GM12892 (cell line): ENCODE data around the gene DENND10.
"Not testable (repeated sequence)": the region's sequence is repeated elsewhere in the genome, so short reads cannot be mapped to it uniquely, and the experiment has no call there.

Experiments used
- DNase-seq: peaks from one replicate; pipeline ENCODE4 v3.0.0; 2011; ENCODE audit not compliant: insufficient read length
- FAIRE-seq: peaks from 2 replicates; lab custom pipeline; 2011; peaks lifted over from hg19 to GRCh38; lab: Jason Lieb, UNC
- POLR2A ChIP-seq: IDR thresholded peaks from 2 replicates; pipeline ENCODE4 v1.6.1; 2011; ENCODE audit warnings: low read depth, low read length, control low read depth
- POLR2AphosphoS5 ChIP-seq: IDR thresholded peaks from 2 replicates; pipeline ENCODE4 v1.6.1; 2011; ENCODE audit warnings: low read depth, low read length, control low read depth
- TAF1 ChIP-seq: IDR thresholded peaks from 2 replicates; pipeline ENCODE4 v1.6.1; 2011; ENCODE audit warnings: low read depth, mild to moderate bottlenecking, control low read depth, low read length, borderline replicate concordance

Gene DENND10

DNA sequence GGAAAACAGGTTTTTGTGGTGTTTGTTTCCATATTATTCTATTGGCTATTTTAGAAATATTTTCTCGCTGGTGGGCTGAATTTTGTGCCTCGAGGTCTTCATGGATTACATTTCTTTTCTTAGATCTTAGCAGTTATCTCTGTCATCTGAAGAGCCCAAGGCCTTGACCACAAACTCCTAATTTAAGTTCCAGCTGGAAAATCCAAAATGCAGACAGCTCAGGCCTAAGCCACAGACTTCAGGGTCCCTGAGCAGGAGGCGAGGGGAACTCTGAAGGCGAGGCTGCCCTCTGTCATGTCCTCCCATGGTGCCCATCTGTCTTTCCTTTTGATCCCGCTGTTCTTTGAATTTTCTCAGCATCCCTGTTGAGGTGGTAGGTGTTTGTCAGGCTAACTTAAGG, 14.3 kb downstream of the DENND10 start:
- DNase-seq (no peak), FAIRE-seq (no peak)
- TF ChIP-seq POLR2AphosphoS5 (no peak), TAF1 (no peak), POLR2A (no peak)

GRCh38 chr10:119119400-119119799, 15.5 kb downstream of the DENND10 start:
- TF ChIP-seq POLR2AphosphoS5 (no peak), POLR2A (no peak), TAF1 (no peak)
- FAIRE-seq (peak; percentile 65), DNase-seq (no peak)

- DNase-seq (no peak), FAIRE-seq (peak; percentile 95)
- TF ChIP-seq POLR2AphosphoS5 (no peak), TAF1 (no peak), POLR2A (no peak)
These were observed 16.5 kb downstream of the DENND10 start for GRCh38 chr10:119120413-119120867.

GRCh38 chr10:119120875-119121274, 17.0 kb downstream of the DENND10 start:
- no peak for TF ChIP-seq TAF1
- FAIRE-seq (no peak), DNase-seq (no peak)

- DNase-seq (no peak), FAIRE-seq (no peak)
- TF ChIP-seq POLR2AphosphoS5 (no peak), POLR2A (no peak), TAF1 (no peak)
These were observed 22.0 kb downstream of the DENND10 start for GRCh38 chr10:119125942-119126341.

DNA sequence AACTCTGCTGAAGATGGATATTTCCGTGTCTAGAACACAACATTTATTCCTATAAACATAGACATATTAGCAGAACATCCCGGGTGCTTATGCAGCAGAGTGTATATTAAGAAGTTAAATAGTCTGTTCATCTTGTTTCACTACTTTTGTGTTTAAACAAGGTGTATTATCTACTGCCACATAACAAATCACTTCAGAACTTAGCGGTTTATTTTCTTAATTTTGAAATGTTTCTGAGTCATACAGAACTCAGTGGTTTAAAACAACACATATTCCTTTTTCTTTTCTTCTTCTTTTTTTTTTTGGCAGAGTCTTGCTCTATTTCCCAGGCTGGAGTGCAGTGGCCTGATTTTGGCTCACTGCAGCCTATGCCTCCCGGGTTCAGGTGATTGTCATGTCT, 25.8 kb downstream of the DENND10 start:
- TF ChIP-seq POLR2A (no peak), TAF1 (no peak), POLR2AphosphoS5 (no peak)
- FAIRE-seq (no peak), DNase-seq (no peak)

- peak; percentile 29; the same call in 1 of the 2 replicates for TF ChIP-seq POLR2AphosphoS5
- 0 out of 2 replicates have a peak, but pooled peaks have one; percentile 38 for TF ChIP-seq POLR2A
- TF ChIP-seq TAF1 = no peak
- FAIRE-seq = peak; percentile 82
- no peak for DNase-seq
These were observed 27.8 kb downstream of the DENND10 start for GRCh38 chr10:119131512-119132240.

DNA sequence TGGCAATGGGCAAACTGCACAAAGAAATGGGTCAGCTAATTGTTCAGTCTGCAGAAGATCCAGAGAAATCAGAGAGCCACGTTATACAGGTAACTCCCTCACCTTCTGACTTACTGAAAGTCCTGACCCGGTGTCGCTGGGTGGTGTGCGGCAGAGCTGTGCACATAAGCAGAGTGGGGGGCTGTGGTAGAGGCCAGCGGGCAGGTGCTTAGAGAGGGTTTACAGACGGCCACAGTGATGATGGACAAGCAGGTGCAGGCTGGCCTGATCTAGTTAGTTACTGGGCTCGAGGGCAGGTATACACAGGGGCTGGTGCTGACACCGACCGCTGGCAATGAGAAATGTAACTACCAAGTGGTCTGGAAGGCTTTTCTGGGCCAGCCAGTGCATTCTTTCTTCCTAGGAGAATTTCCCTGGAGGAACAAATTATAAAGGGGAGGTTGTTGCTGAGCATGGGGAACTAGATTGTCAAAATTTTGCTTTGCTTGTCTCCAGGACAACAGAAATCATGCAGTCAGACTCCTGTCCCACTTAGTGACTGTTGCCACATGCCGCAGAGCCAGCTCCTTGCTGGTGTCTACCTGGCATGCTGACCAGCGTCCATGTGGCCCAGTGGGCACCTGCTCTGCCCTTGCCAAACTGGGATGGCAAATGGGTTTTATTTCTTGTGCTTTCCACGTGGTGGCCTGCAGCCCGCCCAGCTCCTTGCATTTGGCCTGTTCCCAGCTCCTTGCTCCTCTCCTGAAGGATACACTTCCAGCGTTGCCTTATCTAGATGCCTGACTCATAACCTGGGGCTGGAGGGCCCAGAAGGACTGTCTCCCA, 28.8 kb downstream of the DENND10 start:
- DNase-seq (no peak), FAIRE-seq (no peak)
- TF ChIP-seq TAF1 = no peak
- TF ChIP-seq POLR2A = no peak
- no peak for TF ChIP-seq POLR2AphosphoS5

DNA sequence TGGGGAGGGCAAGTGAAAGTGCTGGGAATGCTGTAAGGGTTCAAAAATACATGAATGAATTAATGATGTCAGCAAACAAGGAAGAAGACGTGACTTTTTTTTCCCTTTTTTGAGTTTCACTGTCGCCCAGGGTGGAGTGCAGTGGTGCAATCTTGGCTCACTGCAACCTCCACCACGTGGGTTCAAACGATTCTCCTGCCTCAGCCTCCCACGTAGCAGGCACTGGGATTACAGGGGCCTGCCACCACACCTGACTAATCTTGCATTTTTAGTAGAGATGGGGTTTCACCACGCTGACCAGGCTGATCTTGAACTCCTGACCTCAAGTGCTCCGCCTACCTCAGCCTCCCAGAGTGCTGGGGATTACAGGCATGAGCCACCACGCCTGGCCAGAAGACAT, 30.0 kb downstream of the DENND10 start:
- TF ChIP-seq TAF1 (no peak), POLR2AphosphoS5 (no peak), POLR2A (no peak)
- FAIRE-seq (peak; percentile 30), DNase-seq (no peak)

DNA sequence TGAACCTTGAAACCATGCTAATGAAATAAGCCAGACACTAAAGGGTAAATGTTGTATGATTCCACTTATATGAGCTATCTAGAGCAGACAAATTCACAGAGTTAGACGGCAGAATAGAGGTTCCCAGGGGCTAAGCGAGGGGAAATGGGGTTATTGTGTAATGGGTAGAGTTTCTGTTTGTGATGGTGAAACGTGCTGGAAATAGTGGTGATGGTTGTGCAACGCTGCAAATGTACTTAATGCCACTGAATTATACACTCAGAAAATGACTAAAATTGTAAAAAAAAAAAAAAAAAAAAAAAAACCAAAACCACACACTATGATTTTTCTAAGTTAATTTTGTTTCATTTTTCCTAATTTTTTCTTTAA, 31.6 kb downstream of the DENND10 start:
- TF ChIP-seq POLR2A (no peak), POLR2AphosphoS5 (no peak), TAF1 (no peak)
- FAIRE-seq = peak; percentile 38
- no peak for DNase-seq

DNA sequence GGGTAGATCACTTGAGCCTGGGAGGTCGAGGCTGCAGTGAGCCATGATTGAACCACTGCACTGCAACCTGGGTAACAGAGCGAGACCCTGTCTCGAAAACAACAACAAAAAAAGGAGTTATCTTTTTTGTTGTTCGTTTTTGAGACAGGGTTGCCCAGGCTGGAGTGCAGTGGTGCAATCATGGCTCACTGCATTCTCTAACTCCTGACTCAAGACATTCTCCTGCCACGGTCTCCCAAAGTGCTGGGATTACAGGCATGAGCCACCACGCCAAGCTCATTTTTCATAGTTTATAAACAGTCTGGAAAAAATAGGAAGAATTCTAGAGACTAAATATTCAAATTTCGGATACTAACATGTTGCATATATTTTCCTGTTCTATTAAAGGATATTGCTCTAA, 32.2 kb downstream of the DENND10 start:
- no peak for FAIRE-seq
- DNase-seq = no peak
- TF ChIP-seq TAF1 (no peak), POLR2A (no peak), POLR2AphosphoS5 (no peak)

- not testable (repeated sequence) for FAIRE-seq, DNase-seq
These were observed 34.0 kb downstream of the DENND10 start for GRCh38 chr10:119137878-119138277.
